ENCODE measurements around the gene ADAMTS17.

The ADAMTS17 gene

DNA sequence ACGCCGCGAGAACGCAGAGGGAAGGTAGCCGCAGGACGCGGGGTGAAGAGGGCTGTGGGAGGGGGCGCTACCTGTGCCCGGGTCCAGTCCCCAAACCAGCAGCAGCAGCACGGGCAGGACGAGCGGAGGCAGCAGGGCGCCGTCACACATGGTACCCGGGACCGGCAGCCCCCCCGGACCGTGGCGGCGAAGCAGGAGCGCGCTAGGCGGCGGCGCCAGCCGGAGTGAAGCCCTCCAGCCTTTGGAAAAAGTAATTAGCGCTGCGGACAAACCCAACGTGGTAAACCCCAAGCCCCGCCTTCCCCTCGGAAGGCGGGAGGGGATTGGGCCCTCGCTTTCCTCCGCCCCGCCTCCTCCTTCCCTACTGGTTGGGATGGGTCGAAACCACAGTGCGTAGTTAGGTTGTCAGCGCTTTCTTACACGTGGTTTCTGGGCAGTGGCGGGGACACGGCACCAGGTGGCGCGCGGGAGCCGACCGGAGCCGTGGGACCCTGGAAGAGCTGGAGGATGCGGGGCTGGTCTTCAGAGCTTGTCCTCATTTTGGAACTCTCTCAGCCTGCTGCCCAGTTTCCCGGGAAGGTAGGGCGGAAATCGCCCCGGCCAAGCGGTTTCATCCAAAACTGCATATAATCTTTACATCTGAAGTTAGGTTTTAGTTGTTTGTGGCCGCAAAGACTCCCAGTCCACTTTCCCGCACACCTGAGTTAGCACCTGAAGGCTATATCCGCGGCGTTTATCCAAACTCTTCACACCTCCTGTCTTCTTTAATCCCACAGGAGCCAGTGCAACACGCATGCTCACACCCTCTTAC is at the start of gene ADAMTS17:
Gene ADAMTS17 (minus strand): TSS at position 226 of the 811 bp plus-strand sequence. CDS start 76 bp downstream, at position 150.
- ChIA-PET CTCF (interaction anchor here (0.9 to 1.6 kb wide), 4 partner anchors 9 to 801 kb away, joined by 3 to 8 read pairs (median 3); no protein-coding TSS in a partner anchor), POLR2A (no interaction called here)
- TF ChIP-seq CTCF (IDR thresholded peaks at IDR 0.05; ENCODE audit: control extremely low read depth, extremely low read depth, low read depth, missing control alignments): peak; percentile 63
- peak; percentile 76 for DNase-seq (ENCODE audit: extremely low spot score)

DNA sequence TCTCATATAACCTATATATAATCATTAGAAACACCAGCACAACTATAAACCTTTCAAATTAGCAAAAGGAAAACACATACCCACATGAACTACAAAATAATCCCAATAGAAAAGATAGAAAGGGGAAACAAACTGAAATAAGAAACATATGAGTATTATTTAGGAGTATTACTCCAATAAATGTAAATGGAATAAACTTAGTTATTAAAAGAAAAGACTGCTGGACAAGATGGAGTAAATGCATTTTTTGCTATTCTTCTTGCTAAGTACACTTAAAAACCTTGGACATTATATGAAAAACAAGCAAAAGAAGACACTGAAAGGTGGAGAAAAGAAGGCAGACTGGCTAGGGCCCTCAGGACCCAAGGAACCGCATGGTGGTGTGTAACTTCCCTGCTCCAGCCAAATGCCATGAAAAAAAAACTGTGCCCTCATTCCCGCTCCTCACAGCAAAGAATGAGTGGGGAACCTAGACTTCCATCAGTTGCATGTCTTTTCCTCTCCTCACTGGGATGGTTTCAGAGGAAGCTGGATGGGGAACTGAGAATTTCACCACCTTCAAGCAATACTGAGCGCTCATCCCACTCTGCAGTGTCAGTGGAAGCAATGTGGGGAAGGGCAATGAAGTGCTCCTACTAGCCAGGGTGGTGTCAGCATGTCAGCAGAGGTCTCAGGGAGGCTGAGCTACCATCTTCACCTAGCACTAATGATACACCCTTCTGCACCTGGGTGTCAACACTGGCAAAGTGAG is 43.7 kb upstream of the ADAMTS17 start:
- DNase-seq (ENCODE audit: extremely low spot score): no peak
- CTCF ChIA-PET: interaction anchor here (1.4 kb wide), 1 partner anchor 457 kb away, joined by 3 read pairs; no protein-coding TSS in a partner anchor
- no peak for TF ChIP-seq CTCF (IDR thresholded peaks at IDR 0.05; ENCODE audit: control extremely low read depth, extremely low read depth, low read depth, missing control alignments)
- POLR2A ChIA-PET: interaction anchor here (0.9 kb wide), 1 partner anchor 188 kb away, joined by 3 read pairs; no protein-coding TSS in a partner anchor

GRCh38 chr15:100384108-100384410 is 42.3 kb upstream of the ADAMTS17 start:
- CTCF ChIA-PET: interaction anchor here (0.8 to 1.2 kb wide), 7 partner anchors 29 to 455 kb away, joined by 3 to 10 read pairs (median 3); partner anchors contain the start of gene ADAMTS17

DNA sequence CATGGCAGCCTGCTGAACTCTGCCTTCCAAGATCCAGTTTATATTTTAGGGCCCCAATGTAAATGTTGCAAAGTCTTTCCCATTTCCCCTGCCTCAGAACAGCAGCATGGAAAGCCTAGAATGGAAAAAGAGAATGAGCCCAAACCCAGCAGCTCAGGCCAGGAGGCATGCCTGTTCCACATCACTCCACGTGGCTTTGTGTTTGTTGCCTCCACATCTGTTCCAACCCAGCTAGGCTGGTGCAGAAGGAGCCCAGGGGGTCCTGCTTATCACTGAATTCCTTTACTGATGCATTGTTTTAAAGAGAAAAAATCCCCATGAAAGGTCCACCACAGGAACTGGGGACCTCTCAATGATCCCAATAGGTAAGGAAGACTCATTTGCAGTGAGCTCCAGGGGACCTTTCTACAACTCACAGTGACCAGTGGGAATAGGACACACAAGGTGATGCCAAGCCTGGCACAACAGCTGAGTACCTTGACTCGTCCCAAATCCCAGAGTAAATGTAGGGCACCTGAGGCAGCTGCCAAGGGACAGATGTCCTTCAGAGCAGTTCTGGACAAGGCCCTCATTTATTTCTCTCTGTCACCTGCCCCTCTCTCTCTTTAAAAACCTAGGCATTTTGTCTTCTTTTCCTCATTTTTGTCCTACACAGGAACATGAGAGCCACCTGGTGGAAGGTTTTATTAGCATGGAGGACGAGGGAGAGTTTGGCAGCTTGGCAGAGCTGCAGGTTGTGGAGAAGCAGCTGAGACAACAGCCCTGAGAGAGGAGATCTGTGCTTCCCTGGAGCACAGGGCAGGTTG is 41.7 kb upstream of the ADAMTS17 start:
- CTCF ChIA-PET: interaction anchor here (0.7 to 1.2 kb wide), 8 partner anchors 9 to 455 kb away, joined by 3 to 10 read pairs (median 3); partner anchors contain the start of gene ADAMTS17
- TF ChIP-seq CTCF (IDR thresholded peaks at IDR 0.05; ENCODE audit: control extremely low read depth, extremely low read depth, low read depth, missing control alignments): peak; percentile 31

More at GRCh38 chr15:100384108-100384410, 42.3 kb upstream of the ADAMTS17 start:
- DNase-seq (ENCODE audit: extremely low spot score): no peak
- TF ChIP-seq CTCF (IDR thresholded peaks at IDR 0.05; ENCODE audit: control extremely low read depth, extremely low read depth, low read depth, missing control alignments): no peak
- POLR2A ChIA-PET: no interaction called here

GRCh38 chr15:100373942-100374341 is 32.2 kb upstream of the ADAMTS17 start:
- no peak for DNase-seq (ENCODE audit: extremely low spot score)
- TF ChIP-seq CTCF (IDR thresholded peaks at IDR 0.05; ENCODE audit: control extremely low read depth, extremely low read depth, low read depth, missing control alignments): no peak
- CTCF ChIA-PET: no interaction called here
- POLR2A ChIA-PET: no interaction called here

More for the DNA sequence above, 41.7 kb upstream of the ADAMTS17 start:
- POLR2A ChIA-PET: no interaction called here
- no peak for DNase-seq (ENCODE audit: extremely low spot score)

All from GM10248 (cell line).